Hepatic stellate cell (primary cell): ENCODE data around the gene GET4.
A peak's percentile ranks its signal among the peaks of the same experiment; 100 is the strongest.
"Not testable (repeated sequence)": the region's sequence is repeated elsewhere in the genome, so short reads cannot be mapped to it uniquely, and the experiment has no call there.

Experiments
- DNase-seq: peaks from one replicate; pipeline ENCODE4 v3.0.0; 2011; ENCODE audit warnings: low spot score

Gene GET4

GRCh38 chr7:871900-872537, 4.3 kb upstream of the GET4 start:
- DNase-seq = no peak

GRCh38 chr7:872685-873084, 3.7 kb upstream of the GET4 start:
- DNase-seq = not testable (repeated sequence)

GRCh38 chr7:873367-874002, 2.9 kb upstream of the GET4 start:
- peak; percentile 91 for DNase-seq

GRCh38 chr7:874031-874749, 2.2 kb upstream of the GET4 start:
- DNase-seq = no peak

GRCh38 chr7:875051-875450, 1.3 kb upstream of the GET4 start:
- no peak for DNase-seq

GRCh38 chr7:875476-876076, 778 bp upstream of the GET4 start:
- no peak for DNase-seq

- no peak for DNase-seq
These were observed 588 bp downstream of the GET4 start for GRCh38 chr7:876972-877311.

GRCh38 chr7:877312-878232, 1.2 kb downstream of the GET4 start:
- no peak for DNase-seq

GRCh38 chr7:879093-879492, 2.7 kb downstream of the GET4 start:
- DNase-seq = no peak

GRCh38 chr7:879706-880105, 3.4 kb downstream of the GET4 start:
- no peak for DNase-seq

- DNase-seq = no peak
These were observed 4.1 kb downstream of the GET4 start for GRCh38 chr7:880450-880849.

GRCh38 chr7:881441-882234, 5.3 kb downstream of the GET4 start:
- DNase-seq = no peak

GRCh38 chr7:882336-883035, 6.1 kb downstream of the GET4 start:
- DNase-seq = no peak

GRCh38 chr7:883055-884021, 7.0 kb downstream of the GET4 start:
- DNase-seq = no peak

GRCh38 chr7:884191-885003, 8.0 kb downstream of the GET4 start:
- no peak for DNase-seq

GRCh38 chr7:885261-885892, 9.0 kb downstream of the GET4 start:
- no peak for DNase-seq

- DNase-seq = no peak
These were observed 9.7 kb downstream of the GET4 start for GRCh38 chr7:885893-886625.
